ENCODE measurements around the gene NTPCR.

Gene NTPCR

DNA sequence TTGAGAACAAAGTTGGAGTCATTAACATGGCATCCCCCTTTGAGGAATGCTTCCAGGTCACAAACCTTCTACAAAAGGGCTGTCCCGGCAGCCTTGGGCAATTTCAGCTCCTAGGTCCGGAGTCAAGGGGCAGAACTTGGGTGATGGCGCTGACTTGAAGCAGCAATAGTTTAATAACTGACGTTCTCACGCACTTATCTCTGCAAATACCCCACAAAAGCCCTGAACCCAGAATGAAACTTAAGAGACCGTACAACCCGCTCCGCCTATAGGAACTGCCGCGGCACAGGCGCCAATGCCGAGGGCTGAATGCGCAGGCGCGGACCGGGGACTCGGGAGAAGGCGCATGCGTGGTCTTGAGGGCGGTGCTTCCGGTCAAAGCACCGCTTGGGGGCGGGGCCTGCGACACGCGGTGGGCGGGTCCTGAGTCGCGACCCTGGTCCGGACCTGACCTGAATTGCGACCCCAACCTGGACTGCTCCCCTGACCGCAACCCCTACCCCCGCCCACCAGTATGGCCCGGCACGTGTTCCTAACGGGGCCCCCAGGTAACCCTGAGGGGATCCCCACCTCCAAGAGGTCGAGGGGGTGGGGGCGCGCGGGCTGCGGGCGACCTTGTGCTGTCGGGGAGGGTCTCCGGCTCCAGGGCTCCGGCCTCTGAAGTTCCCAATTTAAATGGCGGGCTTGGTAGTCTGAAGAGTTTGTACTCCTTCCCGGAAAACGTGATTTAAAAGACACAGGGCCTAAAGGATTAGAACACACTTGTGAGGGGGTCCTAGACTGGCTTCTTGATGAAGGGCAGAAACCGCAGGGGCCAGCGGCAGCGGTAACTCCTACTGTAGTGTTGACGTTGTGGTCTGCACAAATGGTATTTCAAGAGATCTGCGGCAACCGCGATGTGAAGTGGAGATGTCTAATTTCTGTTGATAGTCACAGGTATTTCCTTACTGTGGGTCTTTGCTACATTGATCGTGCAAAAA, at the start of gene NTPCR (continued):
- TF ChIP-seq, protein P1, sequence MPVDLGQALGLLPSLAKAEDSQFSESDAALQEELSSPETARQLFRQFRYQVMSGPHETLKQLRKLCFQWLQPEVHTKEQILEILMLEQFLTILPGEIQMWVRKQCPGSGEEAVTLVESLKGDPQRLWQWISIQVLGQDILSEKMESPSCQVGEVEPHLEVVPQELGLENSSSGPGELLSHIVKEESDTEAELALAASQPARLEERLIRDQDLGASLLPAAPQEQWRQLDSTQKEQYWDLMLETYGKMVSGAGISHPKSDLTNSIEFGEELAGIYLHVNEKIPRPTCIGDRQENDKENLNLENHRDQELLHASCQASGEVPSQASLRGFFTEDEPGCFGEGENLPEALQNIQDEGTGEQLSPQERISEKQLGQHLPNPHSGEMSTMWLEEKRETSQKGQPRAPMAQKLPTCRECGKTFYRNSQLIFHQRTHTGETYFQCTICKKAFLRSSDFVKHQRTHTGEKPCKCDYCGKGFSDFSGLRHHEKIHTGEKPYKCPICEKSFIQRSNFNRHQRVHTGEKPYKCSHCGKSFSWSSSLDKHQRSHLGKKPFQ (tag by site-specific recombination; IDR thresholded peaks at IDR 0.05): no peak
- TF ChIP-seq ZNF19 (tag by site-specific recombination; IDR thresholded peaks at IDR 0.05; ENCODE audit: low read depth) (no peak), ZNF248 (tag by site-specific recombination; IDR thresholded peaks at IDR 0.05) (no peak), GFI1B (tag by site-specific recombination; IDR thresholded peaks at IDR 0.05) (no peak), ZNF664 (tag by site-specific recombination; IDR thresholded peaks at IDR 0.05) (no peak), GLIS1 (tag by site-specific recombination; IDR thresholded peaks at IDR 0.05) (no peak; the same call in 1 of the 2 replicates), ZBTB8A (tag by site-specific recombination; IDR thresholded peaks at IDR 0.05) (peak; percentile 24), ZNF214 (tag by site-specific recombination; IDR thresholded peaks at IDR 0.05; ENCODE audit: borderline replicate concordance) (no peak), ZNF133 (tag by site-specific recombination; IDR thresholded peaks at IDR 0.05) (no peak), ZBTB21 (tag by site-specific recombination; IDR thresholded peaks at IDR 0.05) (no peak), ZNF571 (tag by site-specific recombination; IDR thresholded peaks at IDR 0.05) (no peak), PRDM1 (tag by site-specific recombination; IDR thresholded peaks at IDR 0.05) (no peak), ZNF707 (tag by site-specific recombination; IDR thresholded peaks at IDR 0.05) (no peak), ZNF530 (tag by site-specific recombination; IDR thresholded peaks at IDR 0.05; ENCODE audit: low read depth) (no peak), ZNF621 (tag by site-specific recombination; IDR thresholded peaks at IDR 0.05) (no peak), ZNF292 (tag by site-specific recombination; IDR thresholded peaks at IDR 0.05; ENCODE audit: borderline replicate concordance, low read depth) (no peak), ZNF629 (tag by site-specific recombination; IDR thresholded peaks at IDR 0.05) (no peak; the same call in none of the 2 replicates), ZNF792 (tag by site-specific recombination; IDR thresholded peaks at IDR 0.05) (no peak), WT1 (tag by site-specific recombination; IDR thresholded peaks at IDR 0.05) (0 out of 2 replicates have a peak, but pooled peaks have one; percentile 9)
- TF ChIP-seq, protein P2, sequence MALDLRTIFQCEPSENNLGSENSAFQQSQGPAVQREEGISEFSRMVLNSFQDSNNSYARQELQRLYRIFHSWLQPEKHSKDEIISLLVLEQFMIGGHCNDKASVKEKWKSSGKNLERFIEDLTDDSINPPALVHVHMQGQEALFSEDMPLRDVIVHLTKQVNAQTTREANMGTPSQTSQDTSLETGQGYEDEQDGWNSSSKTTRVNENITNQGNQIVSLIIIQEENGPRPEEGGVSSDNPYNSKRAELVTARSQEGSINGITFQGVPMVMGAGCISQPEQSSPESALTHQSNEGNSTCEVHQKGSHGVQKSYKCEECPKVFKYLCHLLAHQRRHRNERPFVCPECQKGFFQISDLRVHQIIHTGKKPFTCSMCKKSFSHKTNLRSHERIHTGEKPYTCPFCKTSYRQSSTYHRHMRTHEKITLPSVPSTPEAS (tag by site-specific recombination; IDR thresholded peaks at IDR 0.05): no peak
- TF ChIP-seq, protein P3, sequence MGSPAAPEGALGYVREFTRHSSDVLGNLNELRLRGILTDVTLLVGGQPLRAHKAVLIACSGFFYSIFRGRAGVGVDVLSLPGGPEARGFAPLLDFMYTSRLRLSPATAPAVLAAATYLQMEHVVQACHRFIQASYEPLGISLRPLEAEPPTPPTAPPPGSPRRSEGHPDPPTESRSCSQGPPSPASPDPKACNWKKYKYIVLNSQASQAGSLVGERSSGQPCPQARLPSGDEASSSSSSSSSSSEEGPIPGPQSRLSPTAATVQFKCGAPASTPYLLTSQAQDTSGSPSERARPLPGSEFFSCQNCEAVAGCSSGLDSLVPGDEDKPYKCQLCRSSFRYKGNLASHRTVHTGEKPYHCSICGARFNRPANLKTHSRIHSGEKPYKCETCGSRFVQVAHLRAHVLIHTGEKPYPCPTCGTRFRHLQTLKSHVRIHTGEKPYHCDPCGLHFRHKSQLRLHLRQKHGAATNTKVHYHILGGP (tag by site-specific recombination; IDR thresholded peaks at IDR 0.05): no peak
- TF ChIP-seq, protein P4, sequence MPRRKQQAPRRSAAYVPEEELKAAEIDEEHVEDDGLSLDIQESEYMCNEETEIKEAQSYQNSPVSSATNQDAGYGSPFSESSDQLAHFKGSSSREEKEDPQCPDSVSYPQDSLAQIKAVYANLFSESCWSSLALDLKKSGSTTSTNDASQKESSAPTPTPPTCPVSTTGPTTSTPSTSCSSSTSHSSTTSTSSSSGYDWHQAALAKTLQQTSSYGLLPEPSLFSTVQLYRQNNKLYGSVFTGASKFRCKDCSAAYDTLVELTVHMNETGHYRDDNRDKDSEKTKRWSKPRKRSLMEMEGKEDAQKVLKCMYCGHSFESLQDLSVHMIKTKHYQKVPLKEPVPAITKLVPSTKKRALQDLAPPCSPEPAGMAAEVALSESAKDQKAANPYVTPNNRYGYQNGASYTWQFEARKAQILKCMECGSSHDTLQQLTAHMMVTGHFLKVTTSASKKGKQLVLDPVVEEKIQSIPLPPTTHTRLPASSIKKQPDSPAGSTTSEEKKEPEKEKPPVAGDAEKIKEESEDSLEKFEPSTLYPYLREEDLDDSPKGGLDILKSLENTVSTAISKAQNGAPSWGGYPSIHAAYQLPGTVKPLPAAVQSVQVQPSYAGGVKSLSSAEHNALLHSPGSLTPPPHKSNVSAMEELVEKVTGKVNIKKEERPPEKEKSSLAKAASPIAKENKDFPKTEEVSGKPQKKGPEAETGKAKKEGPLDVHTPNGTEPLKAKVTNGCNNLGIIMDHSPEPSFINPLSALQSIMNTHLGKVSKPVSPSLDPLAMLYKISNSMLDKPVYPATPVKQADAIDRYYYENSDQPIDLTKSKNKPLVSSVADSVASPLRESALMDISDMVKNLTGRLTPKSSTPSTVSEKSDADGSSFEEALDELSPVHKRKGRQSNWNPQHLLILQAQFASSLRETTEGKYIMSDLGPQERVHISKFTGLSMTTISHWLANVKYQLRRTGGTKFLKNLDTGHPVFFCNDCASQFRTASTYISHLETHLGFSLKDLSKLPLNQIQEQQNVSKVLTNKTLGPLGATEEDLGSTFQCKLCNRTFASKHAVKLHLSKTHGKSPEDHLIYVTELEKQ (tag by site-specific recombination; IDR thresholded peaks at IDR 0.05; ENCODE audit: borderline replicate concordance): no peak
- TF ChIP-seq, protein P5, sequence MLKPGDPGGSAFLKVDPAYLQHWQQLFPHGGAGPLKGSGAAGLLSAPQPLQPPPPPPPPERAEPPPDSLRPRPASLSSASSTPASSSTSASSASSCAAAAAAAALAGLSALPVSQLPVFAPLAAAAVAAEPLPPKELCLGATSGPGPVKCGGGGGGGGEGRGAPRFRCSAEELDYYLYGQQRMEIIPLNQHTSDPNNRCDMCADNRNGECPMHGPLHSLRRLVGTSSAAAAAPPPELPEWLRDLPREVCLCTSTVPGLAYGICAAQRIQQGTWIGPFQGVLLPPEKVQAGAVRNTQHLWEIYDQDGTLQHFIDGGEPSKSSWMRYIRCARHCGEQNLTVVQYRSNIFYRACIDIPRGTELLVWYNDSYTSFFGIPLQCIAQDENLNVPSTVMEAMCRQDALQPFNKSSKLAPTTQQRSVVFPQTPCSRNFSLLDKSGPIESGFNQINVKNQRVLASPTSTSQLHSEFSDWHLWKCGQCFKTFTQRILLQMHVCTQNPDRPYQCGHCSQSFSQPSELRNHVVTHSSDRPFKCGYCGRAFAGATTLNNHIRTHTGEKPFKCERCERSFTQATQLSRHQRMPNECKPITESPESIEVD (tag by site-specific recombination; IDR thresholded peaks at IDR 0.05): no peak
- TF ChIP-seq, protein P6, sequence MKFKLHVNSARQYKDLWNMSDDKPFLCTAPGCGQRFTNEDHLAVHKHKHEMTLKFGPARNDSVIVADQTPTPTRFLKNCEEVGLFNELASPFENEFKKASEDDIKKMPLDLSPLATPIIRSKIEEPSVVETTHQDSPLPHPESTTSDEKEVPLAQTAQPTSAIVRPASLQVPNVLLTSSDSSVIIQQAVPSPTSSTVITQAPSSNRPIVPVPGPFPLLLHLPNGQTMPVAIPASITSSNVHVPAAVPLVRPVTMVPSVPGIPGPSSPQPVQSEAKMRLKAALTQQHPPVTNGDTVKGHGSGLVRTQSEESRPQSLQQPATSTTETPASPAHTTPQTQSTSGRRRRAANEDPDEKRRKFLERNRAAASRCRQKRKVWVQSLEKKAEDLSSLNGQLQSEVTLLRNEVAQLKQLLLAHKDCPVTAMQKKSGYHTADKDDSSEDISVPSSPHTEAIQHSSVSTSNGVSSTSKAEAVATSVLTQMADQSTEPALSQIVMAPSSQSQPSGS (tag by site-specific recombination; IDR thresholded peaks at IDR 0.05; ENCODE audit: low read depth): no peak
- TF ChIP-seq, protein P7, sequence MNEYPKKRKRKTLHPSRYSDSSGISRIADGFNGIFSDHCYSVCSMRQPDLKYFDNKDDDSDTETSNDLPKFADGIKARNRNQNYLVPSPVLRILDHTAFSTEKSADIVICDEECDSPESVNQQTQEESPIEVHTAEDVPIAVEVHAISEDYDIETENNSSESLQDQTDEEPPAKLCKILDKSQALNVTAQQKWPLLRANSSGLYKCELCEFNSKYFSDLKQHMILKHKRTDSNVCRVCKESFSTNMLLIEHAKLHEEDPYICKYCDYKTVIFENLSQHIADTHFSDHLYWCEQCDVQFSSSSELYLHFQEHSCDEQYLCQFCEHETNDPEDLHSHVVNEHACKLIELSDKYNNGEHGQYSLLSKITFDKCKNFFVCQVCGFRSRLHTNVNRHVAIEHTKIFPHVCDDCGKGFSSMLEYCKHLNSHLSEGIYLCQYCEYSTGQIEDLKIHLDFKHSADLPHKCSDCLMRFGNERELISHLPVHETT (tag by site-specific recombination; IDR thresholded peaks at IDR 0.05): no peak

Data from HEK293 (cell line).